HG02884 (cell line): ENCODE data around the gene ROCK1.

ENCODE experiments used
- ATAC-seq: cut with Tn5 transposase; IDR thresholded peaks from one replicate; pipeline ENCODE4 v1.9.1; 2021; ENCODE audit warnings: mild to moderate bottlenecking, moderate library complexity; ENCODE audit not compliant: unreplicated experiment

Gene ROCK1

GRCh38 chr18:21109936-21110712, 1.5 kb downstream of the ROCK1 start:
- ATAC-seq: no peak

GRCh38 chr18:21105936-21106335, 5.7 kb downstream of the ROCK1 start:
- ATAC-seq: no peak

GRCh38 chr18:21101172-21101571, 10.4 kb downstream of the ROCK1 start:
- no peak for ATAC-seq

- ATAC-seq: no peak
These were observed 10.9 kb downstream of the ROCK1 start for GRCh38 chr18:21100678-21101077.

- no peak for ATAC-seq
These were observed 11.5 kb downstream of the ROCK1 start for GRCh38 chr18:21100146-21100545.

GRCh38 chr18:21099442-21099841, 12.2 kb downstream of the ROCK1 start:
- ATAC-seq: peak; percentile 86

GRCh38 chr18:21096760-21097159, 14.9 kb downstream of the ROCK1 start:
- no peak for ATAC-seq

GRCh38 chr18:21093133-21093532, 18.5 kb downstream of the ROCK1 start:
- ATAC-seq: no peak

GRCh38 chr18:21090680-21091079, 20.9 kb downstream of the ROCK1 start:
- no peak for ATAC-seq

GRCh38 chr18:21085579-21086166, 25.9 kb downstream of the ROCK1 start:
- ATAC-seq: no peak

- ATAC-seq: no peak
These were observed 27.0 kb downstream of the ROCK1 start for GRCh38 chr18:21084511-21085078.

GRCh38 chr18:21083017-21083416, 28.6 kb downstream of the ROCK1 start:
- ATAC-seq: no peak

GRCh38 chr18:21081426-21081825, 30.2 kb downstream of the ROCK1 start:
- ATAC-seq: no peak

- ATAC-seq: no peak
These were observed 31.0 kb downstream of the ROCK1 start for GRCh38 chr18:21080576-21080975.

GRCh38 chr18:21074336-21075323, 37.0 kb downstream of the ROCK1 start:
- ATAC-seq: no peak

GRCh38 chr18:21073180-21073579, 38.4 kb downstream of the ROCK1 start:
- no peak for ATAC-seq

- ATAC-seq: no peak
These were observed 40.5 kb downstream of the ROCK1 start for GRCh38 chr18:21071071-21071470.

GRCh38 chr18:21069468-21069867, 42.1 kb downstream of the ROCK1 start:
- no peak for ATAC-seq

GRCh38 chr18:21064347-21064746, 47.3 kb downstream of the ROCK1 start:
- no peak for ATAC-seq

GRCh38 chr18:21063011-21063410, 48.6 kb downstream of the ROCK1 start:
- no peak for ATAC-seq

- ATAC-seq: no peak
These were observed 54.5 kb downstream of the ROCK1 start for GRCh38 chr18:21057112-21057511.
